GM18498 (cell line): ENCODE measurements around the gene RPS3A.
"Not testable (repeated sequence)": the region's sequence is repeated elsewhere in the genome, so short reads cannot be mapped to it uniquely, and the experiment has no call there.

Source experiments
- ATAC-seq: cut with Tn5 transposase; IDR thresholded peaks from one replicate; pipeline ENCODE4 v1.9.1; 2021; ENCODE audit warnings: mild to moderate bottlenecking, moderate library complexity; ENCODE audit not compliant: unreplicated experiment

Gene RPS3A

GRCh38 chr4:151114338-151114737 lies 14.9 kb downstream of the RPS3A start:
- ATAC-seq: no peak

- ATAC-seq: no peak
Measured at GRCh38 chr4:151114986-151115385, 15.6 kb downstream of the RPS3A start.

DNA sequence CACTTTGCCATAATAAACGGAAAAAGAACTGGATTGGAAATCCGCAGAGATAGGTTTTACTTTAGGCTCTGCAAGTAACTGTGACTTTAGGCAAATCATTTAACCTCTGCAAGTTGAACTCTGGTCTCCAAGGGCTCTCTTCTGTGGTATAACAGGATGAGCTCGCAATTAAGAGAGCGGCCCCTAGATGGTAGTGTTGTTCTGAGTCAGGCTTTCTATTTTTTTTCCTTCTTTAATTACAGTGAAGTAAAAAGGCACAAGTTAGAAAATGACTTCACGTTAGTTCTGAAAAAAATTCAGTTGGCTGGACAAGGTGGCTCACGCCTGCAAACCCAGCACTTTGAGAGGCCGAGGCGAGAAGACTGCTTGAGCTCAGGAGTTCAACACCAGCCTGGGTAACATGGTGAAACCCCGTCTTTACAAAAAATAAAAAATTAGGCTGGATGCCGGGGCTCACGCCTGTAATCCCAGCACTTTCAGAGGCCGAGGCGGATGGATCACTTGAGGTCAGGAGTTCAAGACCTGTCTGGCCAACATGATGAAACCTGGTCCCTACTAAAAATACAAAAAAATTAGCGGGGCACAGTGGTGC lies 18.0 kb downstream of the RPS3A start:
- ATAC-seq: peak; percentile 92

- ATAC-seq: no peak
Measured at GRCh38 chr4:151129796-151130195, 30.4 kb downstream of the RPS3A start.

- no peak for ATAC-seq
Measured at GRCh38 chr4:151133311-151133710, 33.9 kb downstream of the RPS3A start.

DNA sequence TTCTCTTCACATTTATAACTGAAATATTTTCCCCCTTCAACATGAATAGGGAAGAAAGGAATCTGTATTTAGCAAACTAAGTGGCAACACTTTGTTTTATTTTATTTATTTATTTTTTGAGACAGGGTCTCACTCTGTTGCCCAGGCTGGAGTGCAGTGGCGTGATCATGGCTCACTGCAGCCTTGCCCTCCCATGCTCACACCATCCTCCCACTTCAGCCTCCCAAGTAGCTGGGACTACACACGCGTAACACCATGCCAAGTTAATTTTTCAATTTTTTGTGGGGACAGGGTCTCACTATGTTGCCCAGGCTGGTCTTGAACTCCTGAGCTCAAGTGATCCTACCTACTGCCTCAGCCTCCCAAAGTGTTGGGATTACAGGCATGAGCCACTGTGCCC lies 36.6 kb downstream of the RPS3A start:
- ATAC-seq: not testable (repeated sequence)

DNA sequence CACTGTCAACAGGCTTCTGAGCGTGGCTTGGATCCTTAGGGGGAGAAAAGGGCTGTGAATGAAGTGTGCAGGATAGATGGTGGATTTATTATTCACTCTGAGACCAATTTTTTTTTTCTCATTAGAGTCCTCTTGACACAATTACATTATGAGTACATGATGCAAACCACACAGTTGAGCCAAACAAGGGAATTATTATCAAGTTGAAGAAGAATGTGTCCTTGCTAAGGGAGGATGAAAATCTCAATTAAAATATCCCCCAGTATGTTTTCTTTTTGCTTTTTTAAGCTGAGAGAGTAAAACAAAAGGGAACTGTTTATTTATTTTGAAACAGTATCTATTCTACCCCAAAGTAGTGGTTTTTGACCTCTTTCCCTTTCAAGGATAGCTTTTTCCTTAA lies 40.4 kb downstream of the RPS3A start:
- ATAC-seq: no peak

DNA sequence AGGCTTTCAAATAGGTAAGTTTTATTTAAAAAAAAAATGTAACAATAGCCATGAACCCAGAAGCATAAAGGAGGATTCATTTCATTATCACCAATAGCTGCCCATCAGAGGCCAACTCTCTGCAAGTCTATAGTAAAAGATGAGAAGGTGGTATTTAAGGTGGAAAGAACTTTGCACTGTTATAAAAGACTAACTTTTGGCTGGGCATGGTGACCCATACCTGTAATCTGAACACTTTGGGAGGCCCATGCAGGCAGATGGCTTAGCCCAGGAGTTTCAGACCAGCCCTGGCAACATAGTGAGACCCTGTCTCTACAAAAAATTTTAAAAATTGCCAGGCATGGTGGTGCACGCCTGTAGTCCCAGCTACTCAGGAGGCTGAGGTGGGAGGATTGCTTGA lies 43.3 kb downstream of the RPS3A start:
- no peak for ATAC-seq

DNA sequence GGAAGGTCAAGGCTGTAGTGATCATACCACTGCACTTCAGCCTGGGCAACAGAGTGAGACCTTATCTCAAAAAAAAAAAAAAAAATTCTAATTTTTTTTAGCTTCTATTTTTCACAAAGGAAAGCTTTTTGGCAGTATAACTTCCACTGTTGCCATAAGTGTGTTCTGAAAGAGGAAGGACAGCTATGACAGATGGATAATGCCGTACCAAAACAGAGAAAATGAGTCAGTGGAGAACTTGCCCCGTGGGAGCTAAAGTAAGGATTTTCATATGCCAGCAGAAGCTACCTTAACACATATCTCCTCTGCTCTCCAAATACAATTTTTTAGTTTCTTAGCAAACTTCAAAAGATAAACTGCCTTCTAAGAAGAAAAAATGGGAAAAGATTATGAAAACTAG lies 43.7 kb downstream of the RPS3A start:
- ATAC-seq: no peak

- ATAC-seq: no peak
Measured at GRCh38 chr4:151143811-151144210, 44.4 kb downstream of the RPS3A start.

DNA sequence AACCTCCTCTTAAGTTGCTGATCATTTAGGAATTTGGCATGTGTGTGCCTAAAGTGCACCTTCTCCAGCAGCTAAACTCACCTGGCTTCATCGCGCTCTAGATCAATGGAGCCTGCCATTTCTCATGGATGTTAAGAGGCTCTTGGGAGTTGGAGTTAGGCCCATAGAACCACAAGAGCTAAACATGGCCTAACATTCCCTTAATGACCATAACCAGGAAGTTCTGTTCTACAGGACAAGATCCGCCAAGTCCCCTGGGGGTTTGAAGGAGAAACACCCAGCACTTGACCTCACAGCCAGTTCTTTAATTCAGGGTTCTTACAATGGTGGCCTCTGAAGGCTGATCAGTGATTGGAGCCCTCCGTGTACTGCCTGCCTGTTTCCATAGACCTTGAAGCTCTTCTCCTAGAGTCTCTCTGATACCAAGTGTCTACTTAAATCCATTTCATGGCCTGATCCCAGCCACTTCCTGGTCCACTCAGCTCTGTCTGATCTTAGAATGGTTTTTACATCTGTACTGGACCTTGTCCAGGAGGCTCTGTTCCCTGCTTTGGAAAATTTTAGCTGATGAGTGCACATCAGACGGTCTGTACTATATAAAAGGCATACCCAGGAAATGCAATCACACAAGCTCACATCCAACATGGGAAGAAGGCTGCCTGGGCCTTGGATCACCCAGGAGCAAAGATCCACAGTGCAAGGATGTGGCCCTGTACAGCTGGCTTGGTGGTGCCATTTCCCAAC lies 45.1 kb downstream of the RPS3A start:
- ATAC-seq: no peak

GRCh38 chr4:151147000-151147399 lies 47.6 kb downstream of the RPS3A start:
- ATAC-seq: no peak

DNA sequence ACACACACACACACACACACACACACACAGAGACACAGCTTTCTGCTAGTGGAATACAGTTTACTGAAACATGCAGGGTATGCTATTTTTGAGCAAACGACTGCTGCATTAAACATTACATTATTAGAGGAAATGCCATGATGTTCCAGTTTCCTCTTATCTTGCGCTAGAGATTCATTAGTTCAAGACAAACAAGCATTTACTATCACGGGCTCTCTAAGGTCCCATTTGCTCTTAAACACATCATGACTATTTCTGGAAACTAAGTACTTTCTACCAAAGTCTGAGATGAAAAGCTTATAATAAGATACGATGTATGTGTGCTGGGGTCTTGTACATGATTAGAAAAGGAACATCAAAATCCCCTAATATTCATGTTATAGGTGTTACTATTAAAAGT lies 48.8 kb downstream of the RPS3A start:
- no peak for ATAC-seq

DNA sequence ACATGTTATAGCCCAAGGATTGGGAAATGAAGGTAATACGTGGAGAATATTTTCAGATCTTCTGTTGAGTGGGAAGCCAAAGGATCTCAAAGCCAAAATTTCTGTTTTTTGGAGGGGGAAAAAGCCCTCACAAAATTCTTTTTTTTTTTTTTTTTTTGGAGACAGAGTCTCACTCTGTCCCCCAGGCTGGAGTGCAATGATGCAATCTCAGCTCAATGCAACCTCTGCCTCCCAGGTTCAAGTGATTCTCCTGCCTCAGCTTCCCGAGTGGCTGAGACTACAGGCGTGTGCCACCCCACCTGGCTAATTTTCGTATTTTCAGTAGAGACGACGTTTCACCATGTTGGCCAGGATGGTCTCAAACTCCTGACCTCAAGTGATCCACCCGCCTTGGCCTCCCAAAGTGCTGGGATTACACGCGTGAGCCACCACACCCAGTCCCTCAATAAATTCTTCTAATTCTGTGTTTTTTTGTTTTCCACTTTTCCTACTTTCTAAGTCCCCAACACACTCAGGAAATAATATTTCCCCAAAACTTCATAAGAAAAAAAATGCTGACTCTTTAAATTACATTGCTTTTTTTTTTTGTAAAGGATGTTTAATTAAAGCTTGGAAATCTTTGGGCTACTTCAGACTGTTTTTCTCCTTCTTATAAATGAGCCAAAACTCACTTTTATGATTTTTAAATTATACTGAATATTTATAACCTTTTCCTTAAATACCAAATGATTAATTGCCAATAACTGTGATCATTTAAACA lies 51.6 kb downstream of the RPS3A start:
- no peak for ATAC-seq

GRCh38 chr4:151152028-151152427 lies 52.6 kb downstream of the RPS3A start:
- no peak for ATAC-seq

DNA sequence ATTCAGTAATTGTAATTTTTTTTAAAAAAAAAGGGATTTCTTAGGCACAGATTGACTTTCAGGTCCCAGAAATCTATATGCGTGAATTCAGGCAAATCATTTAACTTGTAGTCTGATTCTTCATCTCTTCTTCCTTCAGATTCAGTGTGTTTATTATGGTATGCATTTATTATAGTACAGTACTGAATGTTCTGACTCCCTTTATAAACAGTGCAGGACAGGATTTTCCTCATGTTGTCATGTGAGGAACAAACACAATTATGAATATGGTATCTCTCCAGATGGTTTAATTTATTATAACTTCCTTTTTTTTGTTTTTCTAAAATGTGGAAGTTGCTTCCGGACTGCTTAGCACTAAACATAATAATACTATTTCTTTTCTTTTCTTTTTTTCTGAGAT lies 54.2 kb downstream of the RPS3A start:
- no peak for ATAC-seq
